A673 (cell line): ENCODE results near the gene WFDC12.
"Not testable (repeated sequence)": the region's sequence is repeated elsewhere in the genome, so short reads cannot be mapped to it uniquely, and the experiment has no call there.

ENCODE experiments used
- EZH2 ChIP-seq: fragments of 200-600 bp; sonication (generic); IDR thresholded peaks from 2 replicates; pipeline ENCODE4 v1.6.1; 2017; ENCODE audit warnings: borderline replicate concordance, low read depth, mild to moderate bottlenecking, mixed read lengths, antibody characterized with exemption, low read length; ENCODE audit not compliant: poor library complexity, severe bottlenecking
- TF ChIP-seq, protein P1 (sequence below): fragments of 300-800, 200-600 bp; sonication (generic); conservative IDR thresholded peaks from 2 replicates; pipeline ENCODE4 v1.5.1; 2017; ENCODE audit warnings: low read depth, mild to moderate bottlenecking, antibody characterized with exemption, low read length, moderate library complexity, mixed read lengths

DNA sequence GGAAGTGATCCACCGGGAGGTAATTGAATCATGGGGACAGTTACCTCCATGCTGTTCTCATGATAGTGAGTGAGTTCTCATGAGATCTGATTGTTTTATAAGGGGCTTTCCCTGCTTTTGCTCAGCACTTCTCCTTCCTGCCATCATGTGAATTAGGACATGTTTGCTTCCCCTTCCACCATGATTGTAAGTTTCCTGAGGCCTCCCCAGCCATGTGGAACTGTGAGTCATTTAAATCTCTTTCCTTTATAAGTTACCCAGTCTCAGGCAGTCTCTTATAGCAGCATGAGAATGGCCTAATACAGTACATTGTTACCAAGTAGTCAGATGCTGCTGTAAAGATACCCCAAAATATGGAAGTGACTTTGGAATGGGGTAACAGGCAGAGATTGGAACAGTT is 30.5 kb upstream of the WFDC12 start:
- TF ChIP-seq, protein P1, sequence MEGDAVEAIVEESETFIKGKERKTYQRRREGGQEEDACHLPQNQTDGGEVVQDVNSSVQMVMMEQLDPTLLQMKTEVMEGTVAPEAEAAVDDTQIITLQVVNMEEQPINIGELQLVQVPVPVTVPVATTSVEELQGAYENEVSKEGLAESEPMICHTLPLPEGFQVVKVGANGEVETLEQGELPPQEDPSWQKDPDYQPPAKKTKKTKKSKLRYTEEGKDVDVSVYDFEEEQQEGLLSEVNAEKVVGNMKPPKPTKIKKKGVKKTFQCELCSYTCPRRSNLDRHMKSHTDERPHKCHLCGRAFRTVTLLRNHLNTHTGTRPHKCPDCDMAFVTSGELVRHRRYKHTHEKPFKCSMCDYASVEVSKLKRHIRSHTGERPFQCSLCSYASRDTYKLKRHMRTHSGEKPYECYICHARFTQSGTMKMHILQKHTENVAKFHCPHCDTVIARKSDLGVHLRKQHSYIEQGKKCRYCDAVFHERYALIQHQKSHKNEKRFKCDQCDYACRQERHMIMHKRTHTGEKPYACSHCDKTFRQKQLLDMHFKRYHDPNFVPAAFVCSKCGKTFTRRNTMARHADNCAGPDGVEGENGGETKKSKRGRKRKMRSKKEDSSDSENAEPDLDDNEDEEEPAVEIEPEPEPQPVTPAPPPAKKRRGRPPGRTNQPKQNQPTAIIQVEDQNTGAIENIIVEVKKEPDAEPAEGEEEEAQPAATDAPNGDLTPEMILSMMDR, result not testable (repeated sequence)
- not testable (repeated sequence) for TF ChIP-seq EZH2
